ENCODE results near the gene KRTAP5-11.
A peak's percentile ranks its signal among the peaks of the same experiment; 100 is the strongest.
"Not testable (repeated sequence)": the region's sequence is repeated elsewhere in the genome, so short reads cannot be mapped to it uniquely, and the experiment has no call there.

Gene KRTAP5-11

GRCh38 chr11:71581826-71582225 lies 849 bp downstream of the KRTAP5-11 start:
- H3K4me1 ChIP-seq (ENCODE audit: control extremely low read depth in 1 of 4, control insufficient read depth in 4 of 4, insufficient read depth in 4 of 4, low read length in 3 of 4) = peaks cover 0 to 15% (median 3%) of the 10 kb centered on the region in 4 experiments
- no peaks in the 10 kb centered on the region for H3K36me3 ChIP-seq (ENCODE audit: control insufficient read depth in 4 of 4, insufficient read depth in 4 of 4, low read length in 3 of 4)
- no peak overlapping the region for H3K27ac ChIP-seq (ENCODE audit: insufficient read depth in 1 of 2, low read depth in 1 of 2, low read length in 2 of 2, poor library complexity in 1 of 2, severe bottlenecking in 2 of 2)
- 100% methylated on average over 4 of the region's 4 CpGs for WGBS (ENCODE audit: insufficient coverage)
- no peaks in the 10 kb centered on the region for H3K27me3 ChIP-seq (replicated peaks in 2 of 5; ENCODE audit: control insufficient read depth in 4 of 5, insufficient read depth in 5 of 5, low read length in 4 of 5)
- H3K9me3 ChIP-seq (ENCODE audit: control extremely low read depth in 1 of 5, control insufficient read depth in 4 of 5, insufficient read depth in 2 of 5, low read depth in 1 of 5, low read length in 4 of 5) = no peaks in the 10 kb centered on the region
- H3K4me3 ChIP-seq (ENCODE audit: control insufficient read depth in 1 of 7, extremely low read depth in 1 of 7, insufficient read depth in 4 of 7, low read depth in 2 of 7, low read length in 6 of 7) = no peak overlapping the region
- ChIA-PET CTCF (interaction anchor here (1.1 to 1.6 kb wide), 2 partner anchors 9 to 18 kb away, joined by 4 to 5 read pairs; no protein-coding TSS in a partner anchor), POLR2A (no interaction called here)
- no peak for DNase-seq

- no peak overlapping the region for H3K4me3 ChIP-seq (ENCODE audit: control insufficient read depth in 1 of 7, extremely low read depth in 1 of 7, insufficient read depth in 4 of 7, low read depth in 2 of 7, low read length in 6 of 7)
- POLR2A ChIA-PET = no interaction called here
- H3K27ac ChIP-seq (ENCODE audit: insufficient read depth in 1 of 2, low read depth in 1 of 2, low read length in 2 of 2, poor library complexity in 1 of 2, severe bottlenecking in 2 of 2) = no peak overlapping the region
- 10% methylated on average over 7 of the region's 8 CpGs for WGBS (ENCODE audit: insufficient coverage)
- no peaks in the 10 kb centered on the region for H3K9me3 ChIP-seq (ENCODE audit: control extremely low read depth in 1 of 5, control insufficient read depth in 4 of 5, insufficient read depth in 2 of 5, low read depth in 1 of 5, low read length in 4 of 5)
- CTCF ChIA-PET = interaction anchor here (1.2 to 2.1 kb wide), 2 partner anchors 17 to 31 kb away, joined by 4 to 5 read pairs; no protein-coding TSS in a partner anchor
- peak; percentile 19 to 49 (median 43) for DNase-seq
- peaks cover 0 to 15% (median 3%) of the 10 kb centered on the region in 4 experiments for H3K4me1 ChIP-seq (ENCODE audit: control extremely low read depth in 1 of 4, control insufficient read depth in 4 of 4, insufficient read depth in 4 of 4, low read length in 3 of 4)
- no peaks in the 10 kb centered on the region for H3K36me3 ChIP-seq (ENCODE audit: control insufficient read depth in 4 of 4, insufficient read depth in 4 of 4, low read length in 3 of 4)
- no peaks in the 10 kb centered on the region for H3K27me3 ChIP-seq (replicated peaks in 2 of 5; ENCODE audit: control insufficient read depth in 4 of 5, insufficient read depth in 5 of 5, low read length in 4 of 5)
Measured at GRCh38 chr11:71580057-71581003, 2.3 kb downstream of the KRTAP5-11 start.

GRCh38 chr11:71579513-71579912 lies 3.2 kb downstream of the KRTAP5-11 start:
- H3K27ac ChIP-seq (ENCODE audit: insufficient read depth in 1 of 2, low read depth in 1 of 2, low read length in 2 of 2, poor library complexity in 1 of 2, severe bottlenecking in 2 of 2); H3K9me3 ChIP-seq (ENCODE audit: control extremely low read depth in 1 of 5, control insufficient read depth in 4 of 5, insufficient read depth in 2 of 5, low read depth in 1 of 5, low read length in 4 of 5); H3K36me3 ChIP-seq (ENCODE audit: control insufficient read depth in 4 of 4, insufficient read depth in 4 of 4, low read length in 3 of 4); H3K27me3 ChIP-seq (replicated peaks in 2 of 5; ENCODE audit: control insufficient read depth in 4 of 5, insufficient read depth in 5 of 5, low read length in 4 of 5); H3K4me3 ChIP-seq (ENCODE audit: control insufficient read depth in 1 of 7, extremely low read depth in 1 of 7, insufficient read depth in 4 of 7, low read depth in 2 of 7, low read length in 6 of 7); POLR2A ChIA-PET; DNase-seq: not testable (repeated sequence)
- 74% methylated on average over 6 of the region's 7 CpGs for WGBS (ENCODE audit: insufficient coverage)
- CTCF ChIA-PET = interaction anchor here (1.2 to 2.1 kb wide), 2 partner anchors 16 to 30 kb away, joined by 4 to 5 read pairs; no protein-coding TSS in a partner anchor
- H3K4me1 ChIP-seq (ENCODE audit: control extremely low read depth in 1 of 4, control insufficient read depth in 4 of 4, insufficient read depth in 4 of 4, low read length in 3 of 4) = peaks cover 0 to 15% (median 3%) of the 10 kb centered on the region in 4 experiments

- CTCF ChIA-PET = no interaction called here
- H3K36me3 ChIP-seq (ENCODE audit: control insufficient read depth in 4 of 4, insufficient read depth in 4 of 4, low read length in 3 of 4) = no peaks in the 10 kb centered on the region
- no peak for DNase-seq
- WGBS (ENCODE audit: insufficient coverage) = 97% methylated on average over 7 of the region's 7 CpGs
- no peaks in the 10 kb centered on the region for H3K9me3 ChIP-seq (ENCODE audit: control extremely low read depth in 1 of 5, control insufficient read depth in 4 of 5, insufficient read depth in 2 of 5, low read depth in 1 of 5, low read length in 4 of 5)
- POLR2A ChIA-PET = no interaction called here
- H3K4me1 ChIP-seq (ENCODE audit: control extremely low read depth in 1 of 4, control insufficient read depth in 4 of 4, insufficient read depth in 4 of 4, low read length in 3 of 4) = peaks cover 0 to 12% (median 3%) of the 10 kb centered on the region in 4 experiments
- H3K27me3 ChIP-seq (replicated peaks in 2 of 5; ENCODE audit: control insufficient read depth in 4 of 5, insufficient read depth in 5 of 5, low read length in 4 of 5) = peaks cover 0 to under 1% (median 0%) of the 10 kb centered on the region in 5 experiments
- H3K27ac ChIP-seq (ENCODE audit: insufficient read depth in 1 of 2, low read depth in 1 of 2, low read length in 2 of 2, poor library complexity in 1 of 2, severe bottlenecking in 2 of 2) = no peak overlapping the region
- no peak overlapping the region for H3K4me3 ChIP-seq (ENCODE audit: control insufficient read depth in 1 of 7, extremely low read depth in 1 of 7, insufficient read depth in 4 of 7, low read depth in 2 of 7, low read length in 6 of 7)
Measured at GRCh38 chr11:71577469-71578004, 5.1 kb downstream of the KRTAP5-11 start.

GRCh38 chr11:71576688-71577465 lies 5.8 kb downstream of the KRTAP5-11 start:
- H3K9me3 ChIP-seq (ENCODE audit: control extremely low read depth in 1 of 5, control insufficient read depth in 4 of 5, insufficient read depth in 2 of 5, low read depth in 1 of 5, low read length in 4 of 5); H3K4me3 ChIP-seq (ENCODE audit: control insufficient read depth in 1 of 7, extremely low read depth in 1 of 7, insufficient read depth in 4 of 7, low read depth in 2 of 7, low read length in 6 of 7); POLR2A ChIA-PET; H3K27me3 ChIP-seq (replicated peaks in 2 of 5; ENCODE audit: control insufficient read depth in 4 of 5, insufficient read depth in 5 of 5, low read length in 4 of 5); DNase-seq; H3K27ac ChIP-seq (ENCODE audit: insufficient read depth in 1 of 2, low read depth in 1 of 2, low read length in 2 of 2, poor library complexity in 1 of 2, severe bottlenecking in 2 of 2); H3K36me3 ChIP-seq (ENCODE audit: control insufficient read depth in 4 of 4, insufficient read depth in 4 of 4, low read length in 3 of 4); H3K4me1 ChIP-seq (ENCODE audit: control extremely low read depth in 1 of 4, control insufficient read depth in 4 of 4, insufficient read depth in 4 of 4, low read length in 3 of 4): not testable (repeated sequence)
- CTCF ChIA-PET = interaction anchor here (0.9 to 1.8 kb wide), 2 partner anchors 11 to 13 kb away, joined by 3 to 5 read pairs; partner anchors contain the start of gene KRTAP5-10
- WGBS (ENCODE audit: insufficient coverage) = 94% methylated on average over 24 of the region's 41 CpGs

GRCh38 chr11:71575723-71576424 lies 6.8 kb downstream of the KRTAP5-11 start:
- Histone ChIP-seq H3K4me1 (ENCODE audit: control extremely low read depth in 1 of 4, control insufficient read depth in 4 of 4, insufficient read depth in 4 of 4, low read length in 3 of 4) (peaks cover 0 to 2% (median 0%) of the 10 kb centered on the region in 4 experiments), H3K27me3 (replicated peaks in 2 of 5; ENCODE audit: control insufficient read depth in 4 of 5, insufficient read depth in 5 of 5, low read length in 4 of 5) (peaks cover 0 to 5% (median 0%) of the 10 kb centered on the region in 5 experiments), H3K27ac (ENCODE audit: insufficient read depth in 1 of 2, low read depth in 1 of 2, low read length in 2 of 2, poor library complexity in 1 of 2, severe bottlenecking in 2 of 2) (no peak overlapping the region), H3K4me3 (ENCODE audit: control insufficient read depth in 1 of 7, extremely low read depth in 1 of 7, insufficient read depth in 4 of 7, low read depth in 2 of 7, low read length in 6 of 7) (no peak overlapping the region), H3K9me3 (ENCODE audit: control extremely low read depth in 1 of 5, control insufficient read depth in 4 of 5, insufficient read depth in 2 of 5, low read depth in 1 of 5, low read length in 4 of 5) (no peaks in the 10 kb centered on the region), H3K36me3 (ENCODE audit: control insufficient read depth in 4 of 4, insufficient read depth in 4 of 4, low read length in 3 of 4) (no peaks in the 10 kb centered on the region)
- CTCF ChIA-PET = interaction anchor here (0.9 to 1.8 kb wide), 3 partner anchors 10 to 127 kb away, joined by 3 to 5 read pairs (median 3); partner anchors contain the start of genes DHCR7 and KRTAP5-10
- 89% methylated on average over 3 of the region's 4 CpGs for WGBS (ENCODE audit: insufficient coverage)
- POLR2A ChIA-PET = no interaction called here
- DNase-seq = no peak
